CD4-positive, alpha-beta T cell treated with Interleukin-6 at 100 ng/mL for 8 hours (primary cell): Measurements from ENCODE around the gene SLC4A5.
"Not testable (repeated sequence)": the region's sequence is repeated elsewhere in the genome, so short reads cannot be mapped to it uniquely, and the experiment has no call there.

Source experiments
- DNase-seq: peaks from one replicate; pipeline ENCODE4 v3.0.0-alpha.2; 2020; ENCODE audit warnings: mixed read lengths, low spot score

The SLC4A5 gene

GRCh38 chr2:74198461-74199274 is 144.5 kb downstream of the SLC4A5 start, which contains the start of gene MTHFD2:
Gene MTHFD2 (plus strand): TSS chr2:74198615. CDS start chr2:74198642, 27 bp downstream.
- DNase-seq: peak; percentile 90

DNA sequence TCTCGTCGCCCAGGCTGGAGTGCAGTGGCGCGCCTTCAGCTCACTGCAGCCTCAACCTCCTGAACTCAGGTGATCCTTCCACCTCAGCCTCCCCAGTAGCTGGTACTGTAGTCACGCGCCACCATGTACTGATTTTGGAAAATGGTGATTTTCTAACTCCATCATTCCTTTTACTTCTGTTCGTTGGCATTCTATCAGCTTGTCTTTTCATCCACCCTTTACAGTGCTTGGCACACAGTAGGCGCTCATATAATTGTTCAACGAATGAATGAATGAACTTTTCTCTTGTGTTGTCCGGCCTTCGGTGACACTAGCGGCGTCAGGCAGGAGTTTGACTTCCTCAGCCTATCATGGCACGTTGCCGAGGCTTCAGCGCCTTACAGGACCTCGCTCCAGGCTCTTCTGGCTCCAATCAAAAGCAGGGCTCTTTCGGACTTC is 145.2 kb downstream of the SLC4A5 start:
- no peak for DNase-seq

GRCh38 chr2:74197049-74197448 is 146.2 kb downstream of the SLC4A5 start:
- no peak for DNase-seq

DNA sequence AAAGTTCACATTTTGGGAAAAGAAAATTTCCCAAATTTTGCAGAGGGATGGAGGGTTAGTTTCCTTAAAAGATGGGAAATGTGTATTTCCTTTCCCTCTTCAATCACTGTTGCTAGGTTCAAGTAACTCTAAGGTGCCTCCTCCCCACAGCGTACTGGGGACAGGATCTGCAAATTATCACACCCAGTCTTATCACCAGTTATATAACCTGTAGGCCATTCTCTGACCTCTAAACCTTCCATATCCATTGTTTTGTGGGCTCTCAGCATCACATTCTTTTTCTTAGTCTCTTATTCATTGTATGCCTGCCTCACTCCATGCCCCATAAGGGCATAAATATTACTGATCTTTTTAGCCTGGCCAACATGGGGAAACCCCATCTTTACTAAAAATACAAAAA is 148.4 kb downstream of the SLC4A5 start:
- DNase-seq: no peak

DNA sequence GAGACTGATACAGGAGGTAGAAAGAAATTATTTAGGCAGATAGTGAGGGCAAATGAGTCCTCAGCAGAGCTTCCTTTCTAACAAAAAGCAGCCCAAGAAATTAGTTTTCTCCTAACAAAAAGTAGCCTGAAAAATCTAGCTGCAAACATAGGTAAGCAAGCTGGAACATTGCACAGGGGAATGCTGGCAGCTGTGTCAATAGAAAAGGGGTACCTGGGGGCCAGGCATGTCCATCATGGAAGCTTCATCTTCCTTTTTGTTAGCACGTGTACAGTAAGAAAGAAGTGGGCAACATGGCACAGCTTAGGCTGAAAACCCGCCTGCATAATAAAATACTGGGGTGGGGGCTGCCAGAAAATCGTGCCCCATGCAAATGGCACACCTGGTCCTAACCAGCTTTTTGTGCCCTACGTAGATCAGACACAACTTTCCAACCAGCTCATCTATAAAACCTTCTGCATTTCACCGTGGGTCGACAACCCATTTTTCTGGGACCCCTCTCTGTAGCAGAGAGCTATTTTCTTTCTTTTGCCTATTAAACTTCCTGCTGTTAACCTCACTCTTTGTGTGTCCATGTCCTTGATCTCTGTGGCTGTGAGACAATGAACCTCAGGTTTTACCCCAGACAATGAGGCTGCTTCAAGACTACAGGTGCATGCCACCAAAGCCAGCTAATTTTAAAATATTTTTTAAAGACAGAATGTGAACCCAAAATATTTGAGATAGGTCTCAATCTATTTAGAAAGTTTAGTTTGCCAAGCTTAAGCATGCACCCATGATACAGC is 151.4 kb downstream of the SLC4A5 start:
- DNase-seq: no peak

DNA sequence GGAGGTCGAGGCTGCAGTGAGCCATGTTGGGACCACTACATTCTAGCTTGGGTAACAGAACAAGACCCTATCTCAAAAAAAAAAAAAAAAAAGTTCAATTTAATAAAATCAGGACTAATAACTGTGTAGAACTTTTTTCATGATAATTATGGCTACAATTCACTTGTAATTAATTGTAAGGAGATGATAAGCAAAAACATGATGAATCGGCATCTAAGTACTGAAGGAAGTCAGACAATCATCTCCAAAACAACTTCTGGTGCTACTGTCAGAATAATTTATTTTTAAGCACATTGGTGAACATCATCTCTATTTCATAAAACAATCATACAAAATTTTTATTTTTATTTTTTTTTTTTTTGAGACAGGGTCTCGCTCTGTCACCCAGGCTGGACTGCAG is 154.5 kb downstream of the SLC4A5 start:
- no peak for DNase-seq

GRCh38 chr2:74188018-74188601 is 155.1 kb downstream of the SLC4A5 start:
- no peak for DNase-seq

GRCh38 chr2:74186706-74187105 is 156.5 kb downstream of the SLC4A5 start:
- not testable (repeated sequence) for DNase-seq

DNA sequence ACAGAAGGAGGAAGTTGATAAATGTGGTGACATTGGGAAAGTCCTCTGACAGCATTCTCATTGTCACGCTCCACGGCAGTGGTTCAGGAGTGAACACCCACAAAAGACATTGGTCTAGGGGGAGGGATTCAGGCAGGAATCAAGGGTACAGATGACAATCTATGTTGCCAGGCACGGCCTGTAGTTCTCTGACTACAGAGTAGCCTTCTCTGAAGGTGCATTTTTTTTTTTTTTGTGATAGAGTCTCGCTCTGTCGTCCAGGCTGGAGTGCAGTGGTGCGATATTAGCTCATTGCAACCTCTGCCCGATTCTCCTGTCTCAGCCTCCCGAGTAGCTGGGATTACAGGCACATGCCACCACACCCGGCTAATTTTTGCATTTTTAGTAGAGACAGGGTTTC is 157.2 kb downstream of the SLC4A5 start:
- peak; percentile 49 for DNase-seq

DNA sequence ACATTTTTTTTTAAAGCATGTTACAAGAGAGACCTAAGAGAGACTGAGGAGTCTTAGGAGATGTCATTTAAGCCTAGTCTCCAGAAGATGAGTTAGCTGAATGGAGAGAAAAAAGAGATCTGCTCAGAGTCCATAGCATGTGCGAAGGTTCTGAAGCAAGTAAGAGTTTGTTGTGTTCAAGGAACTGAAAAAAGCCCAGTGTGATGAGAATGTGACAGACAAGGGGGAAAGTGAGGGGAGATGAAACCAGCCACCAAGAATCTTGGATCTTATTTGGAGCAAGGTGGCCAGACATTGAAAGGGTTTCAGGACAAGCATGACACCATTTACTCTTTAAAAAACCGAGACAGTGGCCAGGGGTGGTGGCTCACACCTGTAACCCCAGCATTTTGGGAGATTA is 159.3 kb downstream of the SLC4A5 start:
- DNase-seq: no peak

DNA sequence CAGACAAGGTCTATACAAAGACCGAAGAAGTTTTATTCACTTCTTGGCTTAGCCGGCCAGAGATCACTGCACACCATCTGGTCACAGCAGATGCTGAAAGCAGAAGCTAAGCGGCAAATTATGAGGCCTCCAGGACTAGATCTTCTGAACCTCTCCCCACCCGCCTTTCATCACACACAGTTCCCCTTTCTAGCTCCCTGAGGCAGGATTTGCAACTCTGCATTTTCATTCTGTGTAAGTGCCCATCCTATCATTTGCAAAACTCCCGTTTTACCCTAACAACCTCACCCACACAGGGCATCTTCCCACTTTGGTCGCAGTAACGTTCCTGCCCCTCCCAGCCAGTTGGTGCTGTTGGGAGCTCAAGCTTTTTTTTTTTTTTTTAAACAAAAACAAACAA is 161.5 kb downstream of the SLC4A5 start:
- DNase-seq: peak; percentile 9

DNA sequence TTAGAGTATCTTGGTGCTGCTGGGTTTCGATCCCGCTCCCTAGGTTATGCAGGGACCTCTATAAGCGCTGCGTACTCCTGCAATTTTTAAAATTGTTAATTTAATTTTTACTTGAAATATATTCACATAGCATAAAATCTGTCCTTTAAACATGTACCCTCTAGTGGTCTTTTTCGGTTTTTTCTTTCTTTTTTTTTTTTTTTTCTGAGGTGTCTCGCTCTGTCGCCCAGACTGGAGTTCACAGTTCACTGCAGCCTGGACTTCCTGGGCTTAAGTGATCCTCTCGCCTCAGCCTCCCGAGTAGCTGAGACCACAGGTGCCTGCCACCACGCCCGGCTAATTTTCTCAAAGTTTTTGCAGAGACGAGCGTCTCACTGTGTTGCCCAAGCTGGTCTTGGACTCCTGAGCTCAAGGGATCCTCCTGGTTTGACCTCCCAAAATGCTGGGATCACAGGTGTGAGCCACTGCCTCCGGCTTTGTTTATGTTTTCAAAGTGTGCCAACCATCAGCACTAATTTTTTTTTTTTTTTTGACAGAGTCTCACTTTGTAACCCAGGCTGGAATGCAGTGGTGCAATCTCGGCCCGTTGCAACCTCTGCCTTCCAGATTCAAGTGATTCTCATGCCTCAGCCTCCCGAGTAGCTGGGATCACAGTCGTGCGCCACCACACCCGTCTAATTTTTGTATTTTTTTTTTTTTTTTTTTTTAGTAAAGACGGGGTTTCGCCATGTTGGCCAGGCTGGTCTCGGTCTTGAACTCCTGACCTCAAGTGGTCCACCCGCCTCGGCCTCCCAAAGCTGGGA is 164.0 kb downstream of the SLC4A5 start:
- no peak for DNase-seq

DNA sequence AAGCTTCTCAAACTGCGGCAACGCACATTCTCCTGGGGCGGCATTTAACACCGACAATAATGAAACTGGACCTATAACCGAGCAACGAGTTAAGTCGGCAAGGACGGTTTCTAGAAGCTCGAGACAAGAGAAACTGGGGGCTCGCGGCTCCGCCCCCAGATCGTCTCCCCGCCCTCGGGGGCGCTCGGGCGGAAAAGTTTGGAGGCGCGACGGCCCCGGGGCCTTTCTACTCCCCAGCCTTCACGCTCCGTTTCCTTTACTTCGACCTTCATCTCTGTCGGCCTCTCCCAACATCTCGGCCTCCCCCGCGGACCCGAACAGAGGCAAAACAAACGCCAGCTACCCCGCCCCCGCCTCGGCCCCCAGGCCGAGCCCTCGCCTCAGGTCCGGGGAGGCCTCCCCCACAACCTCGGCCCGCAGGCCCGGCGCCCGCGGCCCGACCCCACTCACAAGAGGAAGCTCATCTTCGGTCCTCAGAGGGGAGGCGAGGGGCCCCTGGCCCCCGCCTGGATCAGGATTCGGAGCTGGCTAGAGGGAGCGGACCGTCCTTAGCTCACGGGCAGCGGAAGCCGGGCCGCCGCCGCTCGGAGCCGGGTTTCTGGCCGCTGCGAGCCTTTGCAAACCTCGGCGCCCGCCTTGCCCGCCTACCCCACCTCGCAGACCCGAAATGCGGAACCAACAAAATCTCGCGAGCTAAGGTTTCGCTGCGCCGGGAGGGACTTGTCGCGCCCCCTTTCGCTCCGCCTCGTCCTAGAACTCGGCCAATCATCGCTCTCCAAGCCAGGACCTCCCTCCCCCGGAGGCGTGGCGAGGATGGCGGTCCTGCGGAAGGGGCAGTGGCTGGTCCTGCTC is 164.8 kb downstream of the SLC4A5 start, which contains the start of gene MOB1A:
TSS of gene MOB1A (minus strand) at position 669 of the 852 bp plus-strand sequence. CDS start at position 464, 205 bp downstream.
- peak; percentile 97 for DNase-seq

- DNase-seq: no peak
Measured at GRCh38 chr2:74177696-74178095, 165.5 kb downstream of the SLC4A5 start.

- no peak for DNase-seq
Measured at GRCh38 chr2:74174909-74175308, 168.3 kb downstream of the SLC4A5 start.

- no peak for DNase-seq
Measured at GRCh38 chr2:74168739-74169138, 174.5 kb downstream of the SLC4A5 start.
